Measurements from ENCODE around the gene HS3ST4.

Gene HS3ST4

DNA sequence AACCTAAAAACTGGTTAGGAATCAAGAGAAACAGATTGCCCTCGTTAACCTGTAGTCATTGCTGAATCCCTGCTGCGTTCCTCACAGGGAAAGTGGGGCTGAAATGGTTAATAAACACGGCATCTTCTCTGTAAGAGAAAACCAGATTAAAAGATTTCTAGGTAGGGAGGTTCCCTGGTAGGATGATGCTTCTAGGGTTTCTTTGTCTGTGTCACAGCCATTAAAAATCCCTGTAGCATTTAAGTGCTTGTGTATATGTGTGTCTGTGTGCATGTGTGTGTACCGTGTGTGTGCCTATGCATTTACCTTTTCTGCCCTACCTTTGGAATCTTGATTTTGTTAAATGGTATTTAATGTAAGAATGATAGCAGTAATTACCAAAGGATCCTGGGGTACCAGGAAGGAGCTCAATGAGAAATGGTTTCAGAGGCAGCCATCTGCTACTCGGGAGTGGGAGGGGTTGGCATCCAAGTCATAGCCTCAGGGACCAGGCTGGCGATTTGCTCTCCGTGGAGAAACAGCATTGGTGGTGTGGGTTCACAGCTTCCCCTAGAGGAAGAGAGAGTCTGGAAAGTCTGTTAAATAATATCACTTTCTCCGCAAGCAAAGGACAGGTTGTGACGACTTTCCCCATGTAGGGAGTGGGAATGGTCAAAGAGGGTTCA lies 177.1 kb downstream of the HS3ST4 start:
- Mint-ChIP-seq H3K4me3 (no peak overlapping the region), H3K4me1 (ENCODE audit: low read depth) (no peaks in the 10 kb centered on the region)
- intact Hi-C loops (cut with micrococcal nuclease) = no loop called here

DNA sequence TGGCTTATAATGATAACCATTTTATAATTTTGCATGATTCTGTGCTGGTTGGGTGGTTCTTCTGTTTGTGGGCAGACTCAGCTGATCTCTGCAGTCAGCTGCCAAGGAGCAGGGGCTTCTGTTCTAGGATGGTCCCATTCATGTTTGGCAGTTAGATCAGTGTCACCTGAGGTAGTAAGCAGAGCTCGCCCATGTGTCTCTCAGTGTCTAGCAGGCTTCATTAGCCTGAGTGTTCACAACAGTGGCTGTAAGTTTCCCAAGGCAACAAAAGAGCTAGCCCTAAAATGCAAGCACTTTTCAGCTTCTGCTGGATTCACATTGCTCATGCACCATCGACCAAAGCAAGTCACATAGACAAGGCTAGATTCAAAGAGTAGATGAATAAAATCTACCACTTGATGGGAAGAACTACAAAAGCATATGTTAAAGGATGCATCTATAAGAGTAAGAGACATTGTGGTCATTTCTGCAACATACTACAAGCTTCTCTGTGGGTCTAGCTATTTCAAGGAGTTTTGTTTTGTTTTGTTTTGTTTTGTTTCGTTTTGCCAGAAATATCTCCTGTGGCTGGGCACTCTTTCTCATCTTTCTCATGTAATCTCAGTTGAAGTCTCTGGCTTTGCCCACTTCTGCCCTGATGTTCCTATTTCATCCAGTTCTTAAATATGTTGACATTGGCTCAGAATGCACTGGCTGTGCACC lies 180.8 kb downstream of the HS3ST4 start:
- Mint-ChIP-seq H3K9me3 (peaks cover 14% of the 10 kb centered on the region), H3K27ac (no peak overlapping the region), H3K36me3 (ENCODE audit: low read depth) (no peaks in the 10 kb centered on the region), H3K27me3 (no peaks in the 10 kb centered on the region), H3K4me3 (no peak overlapping the region), H3K4me1 (ENCODE audit: low read depth) (no peaks in the 10 kb centered on the region)
- intact Hi-C loops (cut with micrococcal nuclease) = no loop called here

More for the DNA sequence above, 177.1 kb downstream of the HS3ST4 start:
- Mint-ChIP-seq H3K27ac (no peak overlapping the region), H3K27me3 (no peaks in the 10 kb centered on the region), H3K9me3 (peaks cover 12% of the 10 kb centered on the region), H3K36me3 (ENCODE audit: low read depth) (no peaks in the 10 kb centered on the region)

GRCh38 chr16:25874196-25874595 lies 182.4 kb downstream of the HS3ST4 start:
- Mint-ChIP-seq H3K27ac (no peak overlapping the region), H3K36me3 (ENCODE audit: low read depth) (no peaks in the 10 kb centered on the region), H3K4me1 (ENCODE audit: low read depth) (no peaks in the 10 kb centered on the region), H3K9me3 (peaks cover 14% of the 10 kb centered on the region), H3K27me3 (no peaks in the 10 kb centered on the region), H3K4me3 (no peak overlapping the region)
- intact Hi-C loops (cut with micrococcal nuclease) = no loop called here

DNA sequence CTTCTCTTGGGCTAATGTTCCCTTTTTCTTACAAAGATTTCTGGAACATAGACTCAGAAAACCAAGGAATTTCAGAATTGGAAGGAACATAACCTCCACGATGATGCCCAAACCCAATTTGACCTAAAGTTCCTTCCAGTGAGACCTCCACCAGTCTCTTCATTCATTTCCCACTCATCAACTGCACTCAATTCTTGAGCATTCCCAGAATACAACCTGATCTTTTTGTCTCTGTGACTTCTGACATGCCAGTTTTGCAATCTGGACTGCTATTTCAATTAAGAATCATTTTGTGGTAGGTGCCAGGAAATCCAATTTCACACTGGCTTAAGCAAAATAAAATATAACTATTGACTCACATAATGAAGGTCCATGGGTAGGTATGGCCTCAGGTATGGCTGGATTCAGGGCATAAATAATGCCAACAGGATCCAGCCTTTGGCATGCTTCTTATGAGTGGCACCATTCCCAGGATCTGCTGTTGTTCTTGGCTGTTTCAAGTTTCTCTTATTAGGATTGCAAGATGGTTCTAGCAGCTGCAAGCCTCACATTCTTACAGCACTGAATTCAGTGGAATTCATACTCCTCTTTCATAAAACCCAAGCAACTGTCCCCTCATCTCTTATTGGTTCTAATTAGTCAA lies 184.3 kb downstream of the HS3ST4 start:
- intact Hi-C loops (cut with micrococcal nuclease) = no loop called here
- Mint-ChIP-seq H3K36me3 (ENCODE audit: low read depth) (no peaks in the 10 kb centered on the region), H3K4me3 (no peak overlapping the region), H3K4me1 (ENCODE audit: low read depth) (no peaks in the 10 kb centered on the region), H3K27me3 (no peaks in the 10 kb centered on the region), H3K9me3 (peaks cover 14% of the 10 kb centered on the region), H3K27ac (no peak overlapping the region)

DNA sequence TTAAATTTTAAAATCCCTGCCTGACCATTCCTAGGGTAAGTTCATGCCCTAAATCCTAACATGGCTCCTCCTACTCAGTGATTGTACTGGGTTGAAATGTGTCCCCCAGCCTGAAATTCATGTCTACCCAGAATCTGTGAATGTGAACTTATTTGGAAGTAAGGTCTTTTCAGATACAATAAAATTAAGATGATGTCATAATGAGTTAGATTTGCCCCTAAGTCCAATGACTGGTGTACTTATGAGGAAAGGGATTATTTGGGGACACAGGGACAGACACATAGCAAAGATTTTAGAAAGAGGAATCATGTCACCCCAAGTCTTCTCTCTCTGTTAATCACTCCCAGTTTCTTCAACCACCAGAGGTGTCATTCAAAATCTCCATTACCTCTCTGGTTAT lies 185.3 kb downstream of the HS3ST4 start:
- H3K36me3 Mint-ChIP-seq (ENCODE audit: low read depth) = no peaks in the 10 kb centered on the region
- no peaks in the 10 kb centered on the region for H3K4me1 Mint-ChIP-seq (ENCODE audit: low read depth)
- H3K9me3 Mint-ChIP-seq = peaks cover 14% of the 10 kb centered on the region
- intact Hi-C loops (cut with micrococcal nuclease) = no loop called here
- H3K27ac Mint-ChIP-seq = no peak overlapping the region
- H3K4me3 Mint-ChIP-seq = no peak overlapping the region
- H3K27me3 Mint-ChIP-seq = no peaks in the 10 kb centered on the region

- Mint-ChIP-seq H3K36me3 (ENCODE audit: low read depth) (no peaks in the 10 kb centered on the region), H3K27me3 (no peaks in the 10 kb centered on the region), H3K4me1 (ENCODE audit: low read depth) (no peaks in the 10 kb centered on the region), H3K27ac (no peak overlapping the region), H3K9me3 (no peaks in the 10 kb centered on the region), H3K4me3 (no peak overlapping the region)
- intact Hi-C loops (cut with micrococcal nuclease) = no loop called here
Observed at GRCh38 chr16:25886598-25886997, 194.8 kb downstream of the HS3ST4 start.

DNA sequence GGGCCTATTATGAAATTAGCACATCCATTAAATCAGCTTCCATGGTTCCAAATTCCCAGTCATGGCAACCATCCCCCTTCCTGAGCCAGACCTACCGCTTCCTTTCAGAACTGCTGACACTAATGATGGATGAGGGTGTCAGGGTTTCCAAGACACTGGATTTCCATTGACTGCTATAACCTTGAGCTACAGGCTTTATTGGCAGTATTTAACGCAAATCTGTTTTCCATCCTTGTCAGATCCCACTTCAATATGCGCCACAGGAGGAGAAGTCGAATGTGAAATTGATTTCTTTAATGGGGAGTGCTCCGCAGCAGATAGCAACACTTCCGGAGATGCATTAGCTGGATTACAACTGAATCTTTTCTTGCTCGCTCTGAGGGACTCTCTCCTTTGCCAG lies 197.1 kb downstream of the HS3ST4 start:
- H3K36me3 Mint-ChIP-seq (ENCODE audit: low read depth) = no peaks in the 10 kb centered on the region
- no peak overlapping the region for H3K27ac Mint-ChIP-seq
- H3K4me3 Mint-ChIP-seq = no peak overlapping the region
- no peaks in the 10 kb centered on the region for H3K4me1 Mint-ChIP-seq (ENCODE audit: low read depth)
- no peaks in the 10 kb centered on the region for H3K9me3 Mint-ChIP-seq
- intact Hi-C loops (cut with micrococcal nuclease) = no loop called here
- no peaks in the 10 kb centered on the region for H3K27me3 Mint-ChIP-seq

DNA sequence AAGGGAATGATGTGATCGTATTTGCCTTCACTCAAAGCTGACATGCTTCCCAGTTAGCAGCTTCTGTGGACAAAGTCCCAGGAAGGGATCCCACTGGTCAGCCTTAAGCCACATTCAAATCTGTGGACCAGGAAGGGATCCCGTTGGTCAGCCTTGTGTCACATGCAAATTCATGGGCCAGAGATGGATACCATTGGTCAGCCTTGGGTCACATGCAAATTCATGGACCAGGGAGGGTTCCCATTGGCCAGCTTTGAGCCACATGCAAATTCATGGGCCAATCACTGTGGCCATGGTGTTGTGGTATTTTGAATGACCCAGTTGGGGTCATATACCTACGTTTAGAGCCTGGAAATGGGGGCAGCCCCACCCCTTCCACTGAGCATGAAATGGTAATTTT lies 201.6 kb downstream of the HS3ST4 start:
- H3K36me3 Mint-ChIP-seq (ENCODE audit: low read depth) = no peaks in the 10 kb centered on the region
- no peaks in the 10 kb centered on the region for H3K9me3 Mint-ChIP-seq
- H3K27me3 Mint-ChIP-seq = no peaks in the 10 kb centered on the region
- intact Hi-C loops (cut with micrococcal nuclease) = no loop called here
- no peak overlapping the region for H3K4me3 Mint-ChIP-seq
- no peak overlapping the region for H3K27ac Mint-ChIP-seq
- no peaks in the 10 kb centered on the region for H3K4me1 Mint-ChIP-seq (ENCODE audit: low read depth)

- no peaks in the 10 kb centered on the region for H3K4me1 Mint-ChIP-seq (ENCODE audit: low read depth)
- H3K27me3 Mint-ChIP-seq = no peaks in the 10 kb centered on the region
- no peak overlapping the region for H3K27ac Mint-ChIP-seq
- intact Hi-C loops (cut with micrococcal nuclease) = no loop called here
- no peak overlapping the region for H3K4me3 Mint-ChIP-seq
- H3K36me3 Mint-ChIP-seq (ENCODE audit: low read depth) = no peaks in the 10 kb centered on the region
- H3K9me3 Mint-ChIP-seq = no peaks in the 10 kb centered on the region
Observed at GRCh38 chr16:25894093-25894492, 202.3 kb downstream of the HS3ST4 start.

DNA sequence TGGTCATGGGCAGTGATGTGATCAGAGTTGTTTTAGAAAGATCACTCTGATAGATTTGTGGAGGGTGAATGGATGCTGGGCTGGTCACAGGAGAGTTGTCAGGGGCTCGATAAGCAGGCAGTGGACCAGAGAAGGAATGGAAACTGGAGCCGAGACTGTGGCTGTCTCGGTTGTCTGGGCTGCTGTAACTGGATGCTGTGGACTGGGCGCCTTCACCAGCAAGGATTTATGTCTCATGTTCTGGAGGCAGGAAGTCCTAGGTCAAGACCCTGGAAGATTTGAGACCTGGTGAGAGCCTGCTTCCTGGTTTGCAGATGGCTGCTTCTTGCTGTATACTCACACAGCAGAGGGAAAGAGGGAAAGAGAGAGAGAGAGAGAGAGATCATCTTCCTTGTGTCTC lies 203.6 kb downstream of the HS3ST4 start:
- Mint-ChIP-seq H3K9me3 (no peaks in the 10 kb centered on the region), H3K4me1 (ENCODE audit: low read depth) (no peaks in the 10 kb centered on the region), H3K27ac (no peak overlapping the region), H3K4me3 (no peak overlapping the region), H3K27me3 (no peaks in the 10 kb centered on the region), H3K36me3 (ENCODE audit: low read depth) (no peaks in the 10 kb centered on the region)
- intact Hi-C loops (cut with micrococcal nuclease) = no loop called here

- H3K4me3 Mint-ChIP-seq = no peak overlapping the region
- H3K27ac Mint-ChIP-seq = no peak overlapping the region
- no peaks in the 10 kb centered on the region for H3K27me3 Mint-ChIP-seq
- intact Hi-C loops (cut with micrococcal nuclease) = no loop called here
- no peaks in the 10 kb centered on the region for H3K9me3 Mint-ChIP-seq
- H3K36me3 Mint-ChIP-seq (ENCODE audit: low read depth) = no peaks in the 10 kb centered on the region
- H3K4me1 Mint-ChIP-seq (ENCODE audit: low read depth) = no peaks in the 10 kb centered on the region
Observed at GRCh38 chr16:25896411-25896810, 204.7 kb downstream of the HS3ST4 start.

DNA sequence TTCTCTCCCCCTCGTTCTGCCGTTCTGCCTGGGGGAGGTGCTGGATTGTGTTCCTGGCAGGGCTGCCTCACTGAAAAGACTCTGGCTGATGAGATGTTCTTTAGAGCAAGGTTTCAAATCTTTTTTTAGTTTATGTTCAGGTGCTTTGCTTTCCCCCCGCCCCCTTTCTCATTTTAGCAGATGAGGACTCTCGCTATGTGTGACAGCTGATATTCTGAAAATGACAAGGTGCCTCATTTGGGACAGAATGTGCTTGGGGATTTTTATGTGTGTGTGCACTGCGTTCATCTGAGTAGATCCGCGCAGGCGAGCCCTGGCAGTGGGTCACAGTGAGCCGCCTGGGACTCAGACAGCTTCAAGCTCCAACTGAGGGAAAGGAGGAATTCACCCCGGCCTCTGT lies 205.9 kb downstream of the HS3ST4 start:
- Mint-ChIP-seq H3K27ac (no peak overlapping the region), H3K9me3 (no peaks in the 10 kb centered on the region), H3K27me3 (no peaks in the 10 kb centered on the region), H3K4me3 (no peak overlapping the region), H3K36me3 (ENCODE audit: low read depth) (no peaks in the 10 kb centered on the region), H3K4me1 (ENCODE audit: low read depth) (no peaks in the 10 kb centered on the region)
- intact Hi-C loops (cut with micrococcal nuclease) = no loop called here

DNA sequence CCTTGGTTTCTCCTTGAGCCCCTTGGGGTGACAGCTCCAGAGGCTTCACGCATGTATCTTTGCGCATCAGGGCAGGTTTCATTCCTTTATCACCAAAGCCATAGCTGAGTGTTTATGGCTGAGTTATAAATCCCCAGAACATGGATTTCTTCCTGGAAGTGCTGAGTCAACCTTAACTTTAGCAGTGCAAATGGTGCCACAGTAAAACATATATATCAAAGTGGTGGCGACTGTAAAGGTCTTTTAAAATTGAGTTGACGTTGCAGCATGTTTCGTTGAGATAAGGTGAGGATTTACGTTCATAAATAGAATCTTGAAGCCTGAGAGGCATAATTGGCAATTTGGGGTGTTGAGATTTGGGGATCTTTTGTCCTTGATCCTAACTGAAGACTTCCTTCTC lies 214.1 kb downstream of the HS3ST4 start:
- Mint-ChIP-seq H3K27me3 (no peaks in the 10 kb centered on the region), H3K36me3 (ENCODE audit: low read depth) (no peaks in the 10 kb centered on the region), H3K9me3 (peaks cover 9% of the 10 kb centered on the region), H3K27ac (no peak overlapping the region), H3K4me1 (ENCODE audit: low read depth) (no peaks in the 10 kb centered on the region), H3K4me3 (no peak overlapping the region)
- intact Hi-C loops (cut with micrococcal nuclease) = no loop called here

DNA sequence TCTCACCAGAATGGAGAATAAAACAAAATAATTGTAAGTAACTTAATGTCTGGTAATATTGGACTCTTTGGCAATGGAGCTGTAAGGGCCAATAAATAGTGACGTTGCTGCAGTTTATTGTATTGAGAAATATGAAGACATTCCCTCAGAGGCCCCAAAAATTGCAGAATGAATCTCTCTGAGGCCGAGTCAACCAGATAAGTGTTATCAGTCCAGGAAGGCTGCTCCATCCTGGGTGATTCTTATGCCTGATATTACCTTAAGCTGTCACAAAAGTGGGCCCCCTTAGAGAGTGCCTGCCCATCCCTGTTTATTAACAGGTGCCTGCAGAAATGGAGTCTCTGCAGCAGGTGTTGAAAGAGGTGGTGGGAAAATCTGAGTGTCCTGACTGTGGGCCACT lies 219.2 kb downstream of the HS3ST4 start:
- H3K4me3 Mint-ChIP-seq = no peak overlapping the region
- H3K27ac Mint-ChIP-seq = no peak overlapping the region
- no peaks in the 10 kb centered on the region for H3K27me3 Mint-ChIP-seq
- H3K9me3 Mint-ChIP-seq = no peaks in the 10 kb centered on the region
- no peaks in the 10 kb centered on the region for H3K4me1 Mint-ChIP-seq (ENCODE audit: low read depth)
- no peaks in the 10 kb centered on the region for H3K36me3 Mint-ChIP-seq (ENCODE audit: low read depth)
- intact Hi-C loops (cut with micrococcal nuclease) = no loop called here
